Loucy (cell line): ENCODE measurements around the gene UPK1B.
"Not testable (repeated sequence)": the region's sequence is repeated elsewhere in the genome, so short reads cannot be mapped to it uniquely, and the experiment has no call there.

Source experiments
- H2AFZ ChIP-seq: fragments of 200-600 bp; sonication (generic); 2 replicates; pipeline ENCODE4 v1.6.0; 2016; ENCODE audit warnings: antibody characterized with exemption, mild to moderate bottlenecking, low read length, moderate library complexity
- H3F3A ChIP-seq: fragments of 200-600 bp; 2 replicates; pipeline ENCODE4 v1.6.0; 2016; ENCODE audit warnings: antibody characterized with exemption, low read depth, mild to moderate bottlenecking
- H3K27me3 ChIP-seq: fragments of 200-600 bp; sonication (generic); 2 replicates; pipeline ENCODE4 v1.6.1; 2014; ENCODE audit warnings: low read length, mild to moderate bottlenecking; ENCODE audit not compliant: insufficient read depth, poor library complexity, severe bottlenecking
- H3K36me3 ChIP-seq: fragments of 200-600 bp; sonication (generic); 2 replicates; pipeline ENCODE4 v1.6.1; 2016; ENCODE audit warnings: low read length; ENCODE audit not compliant: insufficient read depth
- H3K4me1 ChIP-seq: fragments of 200-600 bp; sonication (generic); 2 replicates; pipeline ENCODE4 v1.5.1; 2014; ENCODE audit warnings: low read length, mild to moderate bottlenecking; ENCODE audit not compliant: insufficient read depth, poor library complexity, severe bottlenecking
- H3K4me2 ChIP-seq: fragments of 200-600 bp; sonication (generic); 2 replicates; pipeline ENCODE4 v1.6.0; 2014; ENCODE audit warnings: antibody characterized with exemption, low read length, low read depth, mild to moderate bottlenecking; ENCODE audit not compliant: poor library complexity, severe bottlenecking
- H3K4me3 ChIP-seq: fragments of 200-600 bp; sonication (generic); 2 replicates; pipeline ENCODE4 v1.5.1; 2014; ENCODE audit warnings: low read length, mild to moderate bottlenecking, mixed read lengths; ENCODE audit not compliant: poor library complexity, severe bottlenecking
- H3K79me2 ChIP-seq: fragments of 200-600 bp; sonication (generic); 2 replicates; pipeline ENCODE4 v1.6.1; 2014; ENCODE audit warnings: low read length; ENCODE audit not compliant: insufficient read depth
- H3K9ac ChIP-seq: fragments of 200-600 bp; sonication (generic); 2 replicates; pipeline ENCODE4 v1.6.0; 2014; ENCODE audit warnings: mild to moderate bottlenecking, low read depth, low read length, moderate library complexity; ENCODE audit not compliant: poor library complexity, severe bottlenecking
- H3K9me2 ChIP-seq: fragments of 200-600 bp; sonication (generic); replicated peaks from 2 replicates; pipeline ENCODE4 v1.6.1; 2016; ENCODE audit warnings: low read depth, low read length, mixed read lengths
- H3K9me3 ChIP-seq: fragments of 200-600 bp; sonication (generic); 2 replicates; pipeline ENCODE4 v1.6.1; 2014; ENCODE audit warnings: mild to moderate bottlenecking, antibody characterized with exemption, low read length, low read depth; ENCODE audit not compliant: insufficient read depth
- H4K20me1 ChIP-seq: fragments of 200-600 bp; sonication (generic); 2 replicates; pipeline ENCODE4 v1.6.0; 2014; ENCODE audit warnings: antibody characterized with exemption, low read length, mild to moderate bottlenecking; ENCODE audit not compliant: insufficient read depth, poor library complexity, severe bottlenecking
- EZH2phosphoT487 ChIP-seq: fragments of 200-600 bp; IDR thresholded peaks from 2 replicates; pipeline ENCODE4 v1.6.1; 2018; ENCODE audit warnings: antibody characterized with exemption, mild to moderate bottlenecking, moderate library complexity, borderline replicate concordance
- TF ChIP-seq, protein P1 (sequence below): fragments of 200-600 bp; sonication (generic); conservative IDR thresholded peaks from 2 replicates; pipeline ENCODE4 v1.5.1; 2014; ENCODE audit warnings: mild to moderate bottlenecking, antibody characterized with exemption, low read length

UPK1B gene

DNA sequence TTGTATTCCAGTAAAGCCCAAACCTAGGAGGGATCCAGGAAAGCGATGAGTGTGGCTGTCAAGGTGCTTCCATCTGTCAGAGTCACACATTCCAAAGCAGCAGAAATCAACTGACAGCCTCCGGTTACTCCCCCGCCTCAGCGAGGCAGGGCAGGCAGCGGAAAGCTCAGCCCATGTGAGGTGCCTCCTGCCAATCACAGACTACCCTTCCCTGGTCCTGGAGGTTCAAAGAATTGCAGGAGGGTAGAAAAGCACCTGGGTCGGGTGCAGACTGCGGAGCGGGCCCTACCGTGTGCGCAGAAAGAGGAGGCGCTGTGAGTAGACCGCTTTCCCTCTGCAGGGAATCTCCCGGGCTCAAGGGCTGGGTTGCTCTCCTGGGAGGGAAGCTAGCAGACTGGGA lies at the start of gene UPK1B:
TSS of gene UPK1B (plus strand) at position 274 of the 400 bp plus-strand sequence. CDS start 13,144 bp downstream, outside the sequence.
- Histone ChIP-seq H3K9ac (no peak within 1 kb of the TSS), H3K9me3 (no peaks in the 10 kb centered on the region), H3K36me3 (no peaks in the 10 kb centered on the region), H4K20me1 (no peaks in the 10 kb centered on the region), H2AFZ (no peak within 1 kb of the TSS), H3K4me1 (no peaks in the 10 kb centered on the region), H3K27me3 (no peaks in the 10 kb centered on the region), H3K4me3 (no peak within 1 kb of the TSS), H3K9me2 (no peaks in the 10 kb centered on the region), H3K4me2 (no peak within 1 kb of the TSS), H3K79me2 (no peaks in the 10 kb centered on the region), H3F3A (no peaks in the 10 kb centered on the region)
- TF ChIP-seq, protein P1, sequence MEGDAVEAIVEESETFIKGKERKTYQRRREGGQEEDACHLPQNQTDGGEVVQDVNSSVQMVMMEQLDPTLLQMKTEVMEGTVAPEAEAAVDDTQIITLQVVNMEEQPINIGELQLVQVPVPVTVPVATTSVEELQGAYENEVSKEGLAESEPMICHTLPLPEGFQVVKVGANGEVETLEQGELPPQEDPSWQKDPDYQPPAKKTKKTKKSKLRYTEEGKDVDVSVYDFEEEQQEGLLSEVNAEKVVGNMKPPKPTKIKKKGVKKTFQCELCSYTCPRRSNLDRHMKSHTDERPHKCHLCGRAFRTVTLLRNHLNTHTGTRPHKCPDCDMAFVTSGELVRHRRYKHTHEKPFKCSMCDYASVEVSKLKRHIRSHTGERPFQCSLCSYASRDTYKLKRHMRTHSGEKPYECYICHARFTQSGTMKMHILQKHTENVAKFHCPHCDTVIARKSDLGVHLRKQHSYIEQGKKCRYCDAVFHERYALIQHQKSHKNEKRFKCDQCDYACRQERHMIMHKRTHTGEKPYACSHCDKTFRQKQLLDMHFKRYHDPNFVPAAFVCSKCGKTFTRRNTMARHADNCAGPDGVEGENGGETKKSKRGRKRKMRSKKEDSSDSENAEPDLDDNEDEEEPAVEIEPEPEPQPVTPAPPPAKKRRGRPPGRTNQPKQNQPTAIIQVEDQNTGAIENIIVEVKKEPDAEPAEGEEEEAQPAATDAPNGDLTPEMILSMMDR, result no peak
- no peak for TF ChIP-seq EZH2phosphoT487

DNA sequence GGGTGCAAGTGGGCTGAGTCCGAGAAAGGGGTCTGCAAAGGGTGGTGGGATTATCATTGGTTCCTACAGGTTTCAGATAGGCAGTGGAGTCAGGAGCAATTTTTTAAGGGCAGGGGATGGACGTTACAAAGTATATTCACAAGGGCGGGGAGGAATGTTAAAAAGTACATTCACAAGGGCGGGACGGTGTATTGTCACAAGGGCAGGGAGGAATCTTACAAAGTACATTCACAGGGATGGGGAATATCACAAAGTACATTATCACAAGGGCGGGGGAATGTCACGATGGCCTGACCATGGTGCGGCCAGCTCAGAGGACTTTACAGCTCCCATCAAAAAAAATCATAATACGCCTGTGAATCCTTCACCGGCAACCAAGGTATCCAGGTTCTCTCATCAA lies 48.1 kb upstream of the UPK1B start:
- Histone ChIP-seq H3K4me2 (no peak overlapping the region), H3K4me3 (no peak overlapping the region), H3K4me1 (no peaks in the 10 kb centered on the region), H4K20me1 (no peaks in the 10 kb centered on the region), H3K9ac (no peak overlapping the region), H3K9me3 (no peaks in the 10 kb centered on the region), H3K79me2 (no peaks in the 10 kb centered on the region), H3K9me2 (no peaks in the 10 kb centered on the region), H3K27me3 (no peaks in the 10 kb centered on the region), H3K36me3 (no peaks in the 10 kb centered on the region), H3F3A (no peaks in the 10 kb centered on the region), H2AFZ (no peak overlapping the region)
- TF ChIP-seq, protein P1, result no peak
- TF ChIP-seq EZH2phosphoT487, result no peak

DNA sequence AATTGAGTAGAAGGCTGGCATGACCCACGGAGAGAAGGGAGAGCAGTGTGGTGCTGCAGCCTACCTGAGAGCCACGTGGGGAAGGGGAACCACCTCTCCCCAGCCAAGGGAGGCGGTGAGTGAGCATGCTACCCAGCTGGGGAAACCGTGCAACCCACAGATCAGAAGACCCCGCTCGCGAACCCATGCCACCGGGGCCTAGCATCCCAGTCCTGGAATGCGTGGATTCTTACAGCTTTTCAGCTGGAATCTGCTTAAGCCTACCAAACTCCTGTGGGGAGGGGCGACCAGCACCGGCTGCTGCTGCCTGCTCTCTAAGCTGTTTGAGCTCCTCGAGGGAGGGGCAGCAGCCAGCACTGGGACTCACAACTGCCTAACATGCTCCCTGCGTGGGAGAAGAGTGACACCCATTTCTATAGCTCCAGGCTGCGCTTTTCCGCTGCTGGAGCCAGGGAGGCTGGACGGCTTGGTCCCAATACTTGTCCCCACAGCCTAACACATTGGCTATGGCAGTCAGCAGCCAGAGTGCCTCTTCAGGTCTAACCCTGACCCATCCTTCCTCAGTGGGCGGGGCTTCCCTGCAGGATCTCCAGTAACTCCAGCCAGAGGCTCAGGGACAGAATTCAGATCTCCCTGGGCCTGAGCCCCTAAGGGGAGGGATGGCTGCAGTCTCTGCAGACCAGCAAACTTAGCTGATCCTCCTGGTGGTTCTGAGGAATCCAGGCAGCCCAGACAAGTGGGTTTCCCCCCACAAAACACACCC lies 47.5 kb upstream of the UPK1B start:
- Histone ChIP-seq H3K27me3 (no peaks in the 10 kb centered on the region), H3K79me2 (no peaks in the 10 kb centered on the region), H3K9ac (no peak overlapping the region), H3F3A (no peaks in the 10 kb centered on the region), H4K20me1 (no peaks in the 10 kb centered on the region), H3K4me1 (no peaks in the 10 kb centered on the region), H3K9me3 (no peaks in the 10 kb centered on the region), H3K36me3 (no peaks in the 10 kb centered on the region), H3K4me3 (no peak overlapping the region), H2AFZ (no peak overlapping the region), H3K4me2 (no peak overlapping the region), H3K9me2 (no peaks in the 10 kb centered on the region)
- TF ChIP-seq, protein P1, result no peak
- no peak for TF ChIP-seq EZH2phosphoT487

DNA sequence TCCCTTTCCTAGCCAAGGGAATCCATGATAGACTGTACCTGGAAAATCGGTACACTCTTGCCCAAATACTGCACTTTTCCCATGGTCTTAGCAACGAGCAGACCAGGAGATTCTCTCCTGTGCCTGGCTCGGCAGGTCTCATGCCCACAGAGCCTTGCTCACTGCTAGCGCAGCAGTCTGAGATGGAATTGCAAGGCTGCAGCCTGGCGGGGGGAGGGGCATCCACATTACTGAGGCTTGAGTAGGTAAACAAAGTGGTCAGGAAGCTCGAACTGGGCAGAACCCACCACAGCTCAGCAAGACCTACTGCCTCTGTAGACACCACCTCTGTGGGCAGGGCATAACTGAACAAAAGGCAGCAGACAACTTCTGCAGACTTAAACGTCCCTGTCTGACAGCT lies 43.1 kb upstream of the UPK1B start:
- not testable (repeated sequence) for H4K20me1 ChIP-seq, H3K4me2 ChIP-seq, H3K9ac ChIP-seq, H3K4me3 ChIP-seq, H3K9me2 ChIP-seq, H3K9me3 ChIP-seq, H3F3A ChIP-seq, H3K27me3 ChIP-seq, H3K36me3 ChIP-seq, H3K4me1 ChIP-seq, H3K79me2 ChIP-seq, H2AFZ ChIP-seq

DNA sequence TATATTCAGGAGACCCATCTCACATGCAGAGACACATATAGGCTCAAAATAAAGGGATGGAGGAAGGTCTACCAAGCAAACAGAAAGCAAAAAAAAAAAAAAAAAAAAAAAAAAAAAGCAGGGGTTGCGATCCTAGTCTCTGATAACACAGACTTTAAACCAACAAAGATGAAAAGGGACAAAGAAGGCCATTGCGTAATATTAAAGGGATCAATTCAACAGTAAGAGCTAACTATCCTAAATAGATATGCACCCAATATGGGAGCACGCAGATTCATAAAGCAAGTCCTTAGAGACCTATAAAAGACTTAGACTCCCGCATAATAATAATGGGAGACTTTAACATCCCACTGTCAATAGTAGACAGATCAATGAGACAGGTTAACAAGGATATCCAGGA lies 41.1 kb upstream of the UPK1B start:
- H3K36me3 ChIP-seq, H3F3A ChIP-seq, H3K27me3 ChIP-seq, H3K9me2 ChIP-seq, H4K20me1 ChIP-seq, H3K4me1 ChIP-seq, H2AFZ ChIP-seq, H3K9ac ChIP-seq, H3K79me2 ChIP-seq, H3K9me3 ChIP-seq, H3K4me3 ChIP-seq, H3K4me2 ChIP-seq: not testable (repeated sequence)
